CD4-positive, alpha-beta T cell (primary cell): ENCODE results near the gene LPP. TPM values are rescaled to one million over a fixed set of nuclear protein-coding genes. Genes with fewer than 3 reads are reported as not detected.

Experiments used
- ATAC-seq: fragments of 200-7000 bp; cut with Tn5 transposase; one replicate; pipeline ENCODE4 v1.10.0; 2022; ENCODE audit warnings: mild to moderate bottlenecking; ENCODE audit not compliant: poor library complexity
- CTCF ChIA-PET: fragments of 350-600 bp; sonication (Branson Sonifier 250); formaldehyde crosslinking; loops from one replicate; lab custom pipeline; 2021; ENCODE audit warnings: antibody characterized with exemption, inconsistent platforms; lab: Charles Lee
- POLR2A ChIA-PET: fragments of 350-600 bp; sonication (Branson Sonifier 250); formaldehyde crosslinking; loops from one replicate; lab custom pipeline; 2021; ENCODE audit warnings: antibody characterized with exemption, inconsistent platforms; lab: Charles Lee
- DNase-seq, 14 experiments: peaks; one replicate each; pipeline ENCODE4 v3.0.0-alpha.2; 2013 to 2020; ENCODE audit warnings: mixed read lengths in 2 of 14
- H3K27ac ChIP-seq, 2 donors: one replicate each; pipeline versions ENCODE4 v1.5.1 to v1.7.0; 2013; ENCODE audit warnings: low read length in 2 of 2, low read depth in 1 of 2, mild to moderate bottlenecking in 1 of 2
- H3K27me3 ChIP-seq, 2 experiments: 1 replicate in 1 of 2; 2 replicates in 1 of 2; pipeline versions ENCODE4 v1.6.1 to v1.7.0; 2013; ENCODE audit warnings: low read length in 2 of 2, control low read depth in 1 of 2, mild to moderate bottlenecking in 1 of 2, moderate library complexity in 1 of 2; ENCODE audit not compliant: insufficient read depth in 2 of 2, control insufficient read depth in 1 of 2
- H3K36me3 ChIP-seq: one replicate; pipeline ENCODE4 v1.6.1; 2013; ENCODE audit warnings: low read length, control low read depth; ENCODE audit not compliant: insufficient read depth
- H3K4me1 ChIP-seq: one replicate; pipeline ENCODE4 v1.6.1; 2013; ENCODE audit warnings: low read length, control low read depth; ENCODE audit not compliant: insufficient read depth
- H3K4me3 ChIP-seq: one replicate; pipeline ENCODE4 v1.5.1; 2013; ENCODE audit warnings: mild to moderate bottlenecking, low read length, moderate library complexity
- H3K9me3 ChIP-seq, 2 experiments: 1 replicate in 1 of 2; 2 replicates in 1 of 2; pipeline versions ENCODE4 v1.6.1 to v1.7.0; 2013; ENCODE audit warnings: low read length in 2 of 2, mild to moderate bottlenecking in 2 of 2, control low read depth in 1 of 2, moderate library complexity in 1 of 2; ENCODE audit not compliant: control insufficient read depth in 1 of 2, insufficient read depth in 1 of 2
- H3K27ac Mint-ChIP-seq: one replicate; pipeline ENCODE4 v1.8.0; 2020; ENCODE audit warnings: mixed read lengths
- H3K27me3 Mint-ChIP-seq: one replicate; pipeline ENCODE4 v1.8.0; 2021; ENCODE audit warnings: mixed read lengths
- H3K36me3 Mint-ChIP-seq: one replicate; pipeline ENCODE4 v1.8.0; 2021; ENCODE audit warnings: low read depth, mixed read lengths
- H3K4me1 Mint-ChIP-seq: one replicate; pipeline ENCODE4 v1.8.0; 2021; ENCODE audit warnings: low read depth, mixed read lengths
- H3K4me3 Mint-ChIP-seq: one replicate; pipeline ENCODE4 v1.8.0; 2020; ENCODE audit warnings: mild to moderate bottlenecking, mixed read lengths
- H3K9me3 Mint-ChIP-seq: one replicate; pipeline ENCODE4 v1.8.0; 2020; ENCODE audit warnings: mixed read lengths
- CTCF ChIP-seq: fragments of 200-600 bp; IDR thresholded peaks from one replicate; pipeline ENCODE4 v1.8.0; 2022; ENCODE audit warnings: antibody characterized with exemption, mild to moderate bottlenecking
- intact Hi-C, 2 experiments: fragments of 100-400 bp; cut with DNase I in 1 of 2; cut with micrococcal nuclease in 1 of 2; formaldehyde crosslinking; loops; one replicate each; pipeline versions ENCODE4 v1.15.1 to v1.9.0; 2023 to 2025; cut with DNase I, micrococcal nuclease
- total RNA-seq, 174 experiments: library from RNA in 2 of 174; stranded (reverse) in 2 of 174; gene quantifications; one replicate each; pipeline ENCODE4 v1.2.3 and lab custom pipeline; 2021 to 2026

Gene LPP
- total RNA-seq, 2 experiments from 2014 or later: 45.6 to 45.9 TPM

- POLR2A ChIA-PET: no interaction called here
Observed at GRCh38 chr3:188234132-188234531, 80.2 kb downstream of the LPP start.

GRCh38 chr3:188236271-188236670 is 82.3 kb downstream of the LPP start:
- no peak for DNase-seq
- Histone ChIP-seq H3K4me3 (no peak overlapping the region), H3K36me3 (no peaks in the 10 kb centered on the region), H3K9me3 (no peaks in the 10 kb centered on the region), H3K4me1 (no peaks in the 10 kb centered on the region), H3K27ac (no peak overlapping the region), H3K27me3 (no peaks in the 10 kb centered on the region)
- no peak for ATAC-seq
- Mint-ChIP-seq H3K4me3 (no peak overlapping the region), H3K36me3 (no peaks in the 10 kb centered on the region), H3K4me1 (peaks cover 20% of the 10 kb centered on the region), H3K27me3 (no peaks in the 10 kb centered on the region), H3K27ac (no peak overlapping the region), H3K9me3 (no peaks in the 10 kb centered on the region)
- POLR2A ChIA-PET: no interaction called here
- TF ChIP-seq CTCF: no peak
- CTCF ChIA-PET: no interaction called here
- intact Hi-C loops: no loop called here

More at GRCh38 chr3:188234132-188234531, 80.2 kb downstream of the LPP start:
- Histone ChIP-seq H3K27ac (no peak overlapping the region), H3K9me3 (no peaks in the 10 kb centered on the region), H3K27me3 (no peaks in the 10 kb centered on the region), H3K36me3 (peaks cover 3% of the 10 kb centered on the region), H3K4me1 (no peaks in the 10 kb centered on the region), H3K4me3 (no peak overlapping the region)
- no peak for ATAC-seq
- Mint-ChIP-seq H3K36me3 (peaks cover 12% of the 10 kb centered on the region), H3K4me3 (no peak overlapping the region), H3K27me3 (no peaks in the 10 kb centered on the region), H3K4me1 (peaks cover 20% of the 10 kb centered on the region), H3K9me3 (no peaks in the 10 kb centered on the region), H3K27ac (no peak overlapping the region)
- CTCF ChIA-PET: no interaction called here
- no peak for TF ChIP-seq CTCF
- intact Hi-C loops: no loop called here
- no peak for DNase-seq

GRCh38 chr3:188239035-188239434 is 85.1 kb downstream of the LPP start:
- H3K4me1 Mint-ChIP-seq: peaks cover 15% of the 10 kb centered on the region
- no peak overlapping the region for H3K4me3 ChIP-seq
- H3K27me3 Mint-ChIP-seq: no peaks in the 10 kb centered on the region
- no peaks in the 10 kb centered on the region for H3K36me3 ChIP-seq
- H3K4me3 Mint-ChIP-seq: no peak overlapping the region
- no peaks in the 10 kb centered on the region for H3K9me3 ChIP-seq
- POLR2A ChIA-PET: no interaction called here
- no peak overlapping the region for H3K27ac ChIP-seq
- DNase-seq: no peak
- CTCF ChIA-PET: no interaction called here
- no peak for TF ChIP-seq CTCF
- H3K4me1 ChIP-seq: no peaks in the 10 kb centered on the region
- H3K36me3 Mint-ChIP-seq: no peaks in the 10 kb centered on the region
- ATAC-seq: no peak
- H3K27me3 ChIP-seq: no peaks in the 10 kb centered on the region
- no peak overlapping the region for H3K27ac Mint-ChIP-seq
- no peaks in the 10 kb centered on the region for H3K9me3 Mint-ChIP-seq
- intact Hi-C loops: no loop called here
